ENCODE results near the gene ZMYND19. TPM values are rescaled to one million over a fixed set of nuclear protein-coding genes. Genes with fewer than 3 reads are reported as not detected.

Gene ZMYND19
- total RNA-seq, 2 donors from 2014 or later: 6.6 to 8.8 TPM

GRCh38 chr9:137619240-137620047, 29.1 kb upstream of the ZMYND19 start:
- intact Hi-C loops (cut with DNase I): no loop called here
- H3K27ac ChIP-seq: peak overlapping the region; percentile 64 to 85 (median 74)

DNA sequence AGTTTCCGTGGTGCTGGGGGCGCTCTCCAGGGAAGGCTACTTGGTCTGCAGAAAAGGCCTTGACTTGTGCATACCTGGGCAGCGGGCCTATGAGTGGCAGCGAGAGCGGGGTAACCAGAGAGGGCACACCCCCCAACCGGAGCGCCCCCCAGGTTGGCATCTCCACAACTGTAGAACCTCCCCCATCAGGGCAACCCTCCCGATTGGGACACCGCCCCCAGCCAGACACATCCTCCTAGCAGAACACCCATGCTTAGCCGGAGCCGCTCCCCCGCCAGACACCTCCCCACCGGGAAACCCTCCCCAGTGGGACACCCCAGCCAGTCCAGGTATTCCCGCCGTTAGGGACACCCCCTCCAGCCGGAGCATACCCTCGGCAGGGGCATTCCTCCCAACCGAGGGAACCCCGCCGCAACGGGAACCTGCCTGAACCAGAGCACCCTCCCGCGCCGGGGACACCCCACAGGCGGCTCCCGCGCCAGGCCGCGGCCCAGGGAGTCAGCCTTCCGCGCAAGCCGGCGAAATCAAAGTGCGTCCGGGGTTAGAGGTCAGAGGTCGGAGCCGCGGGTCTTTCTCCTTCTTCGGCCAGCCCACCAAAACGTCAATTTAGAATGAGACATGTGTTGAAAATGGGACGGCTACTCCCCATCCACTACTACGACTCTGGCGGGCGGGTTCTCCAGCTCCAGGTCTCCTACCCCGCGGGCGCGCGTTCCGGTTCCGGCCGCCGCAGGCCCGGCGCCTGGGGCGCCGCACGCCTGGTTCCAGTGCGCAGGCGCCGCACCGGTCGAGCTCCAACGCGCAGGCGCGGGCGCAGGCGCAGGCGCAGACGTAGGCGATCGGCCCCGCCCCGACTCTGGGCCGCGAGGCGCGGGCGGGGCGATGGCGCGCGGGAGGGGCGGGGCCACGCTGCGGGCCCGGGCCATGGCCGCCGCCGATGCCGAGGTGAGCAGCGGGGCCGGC, 28.1 kb upstream of the ZMYND19 start, which contains the start of gene EHMT1:
EHMT1 (plus strand) TSS at position 901 of the 963 bp plus-strand sequence; CDS start at position 925, 24 bp downstream.
- ATAC-seq (peak; percentile 95), DNase-seq (peak; percentile 84 to 91 (median 88))
- Histone ChIP-seq H3K27ac (peak within 1 kb of the TSS; percentile 75 to 96 (median 92)), H3K4me3 (peak within 1 kb of the TSS; percentile 57 to 82), H3K36me3 (replicated peaks in 1 of 2; ENCODE audit: insufficient read depth in 1 of 2, low read depth in 2 of 2) (peaks cover 0 to 9% of the 10 kb centered on the region in 2 donors), H3K4me1 (peaks cover 39% of the 10 kb centered on the region), H3K27me3 (no peaks in the 10 kb centered on the region), H3K9me3 (no peaks in the 10 kb centered on the region)
- TF ChIP-seq, protein P1, sequence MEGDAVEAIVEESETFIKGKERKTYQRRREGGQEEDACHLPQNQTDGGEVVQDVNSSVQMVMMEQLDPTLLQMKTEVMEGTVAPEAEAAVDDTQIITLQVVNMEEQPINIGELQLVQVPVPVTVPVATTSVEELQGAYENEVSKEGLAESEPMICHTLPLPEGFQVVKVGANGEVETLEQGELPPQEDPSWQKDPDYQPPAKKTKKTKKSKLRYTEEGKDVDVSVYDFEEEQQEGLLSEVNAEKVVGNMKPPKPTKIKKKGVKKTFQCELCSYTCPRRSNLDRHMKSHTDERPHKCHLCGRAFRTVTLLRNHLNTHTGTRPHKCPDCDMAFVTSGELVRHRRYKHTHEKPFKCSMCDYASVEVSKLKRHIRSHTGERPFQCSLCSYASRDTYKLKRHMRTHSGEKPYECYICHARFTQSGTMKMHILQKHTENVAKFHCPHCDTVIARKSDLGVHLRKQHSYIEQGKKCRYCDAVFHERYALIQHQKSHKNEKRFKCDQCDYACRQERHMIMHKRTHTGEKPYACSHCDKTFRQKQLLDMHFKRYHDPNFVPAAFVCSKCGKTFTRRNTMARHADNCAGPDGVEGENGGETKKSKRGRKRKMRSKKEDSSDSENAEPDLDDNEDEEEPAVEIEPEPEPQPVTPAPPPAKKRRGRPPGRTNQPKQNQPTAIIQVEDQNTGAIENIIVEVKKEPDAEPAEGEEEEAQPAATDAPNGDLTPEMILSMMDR (IDR thresholded peaks at IDR 0.05): peak in 1 of 7 experiments; percentile 15
- peak; percentile 36 to 72 (median 69) for TF ChIP-seq POLR2A (IDR thresholded peaks at IDR 0.05)
- intact Hi-C loops (cut with DNase I): no loop called here
- WGBS, 2 donors: 0 to 1% methylated on average over 1 to 53 of the region's 94 CpGs

More at GRCh38 chr9:137619240-137620047, 29.1 kb upstream of the ZMYND19 start:
- ATAC-seq (peak; percentile 1), DNase-seq (peak in 3 of 4 donors; percentile 35 to 46 (median 44))
- peaks cover 0 to 4% of the 10 kb centered on the region in 2 donors for H3K36me3 ChIP-seq (replicated peaks in 1 of 2; ENCODE audit: insufficient read depth in 1 of 2, low read depth in 2 of 2)
- peak overlapping the region; percentile 31 to 53 for H3K4me3 ChIP-seq
- H3K27me3 ChIP-seq: no peaks in the 10 kb centered on the region
- H3K9me3 ChIP-seq: no peaks in the 10 kb centered on the region
- 1% methylated on average over 14 to 39 of the region's 58 CpGs for WGBS, 2 donors
- peaks cover 30% of the 10 kb centered on the region for H3K4me1 ChIP-seq
- TF ChIP-seq, protein P1 (IDR thresholded peaks at IDR 0.05): no peak
- peak in 1 of 3 donors; percentile 18 for TF ChIP-seq POLR2A (IDR thresholded peaks at IDR 0.05)

GRCh38 chr9:137615387-137615871, 25.1 kb upstream of the ZMYND19 start:
- Histone ChIP-seq H3K4me3 (no peak overlapping the region), H3K27me3 (no peaks in the 10 kb centered on the region), H3K4me1 (peaks cover 62% of the 10 kb centered on the region), H3K36me3 (replicated peaks in 1 of 2; ENCODE audit: insufficient read depth in 1 of 2, low read depth in 2 of 2) (peaks cover 0 to 9% of the 10 kb centered on the region in 2 donors), H3K9me3 (no peaks in the 10 kb centered on the region), H3K27ac (peak overlapping the region in 2 of 4 donors; percentile 44 to 88)
- DNase-seq: peak in 1 of 4 donors; percentile 27
- TF ChIP-seq, protein P1 (IDR thresholded peaks at IDR 0.05): no peak
- WGBS, 2 donors: 40% methylated on average over 1 to 19 of the region's 19 CpGs
- intact Hi-C loops (cut with DNase I): no loop called here
- ATAC-seq: no peak

DNA sequence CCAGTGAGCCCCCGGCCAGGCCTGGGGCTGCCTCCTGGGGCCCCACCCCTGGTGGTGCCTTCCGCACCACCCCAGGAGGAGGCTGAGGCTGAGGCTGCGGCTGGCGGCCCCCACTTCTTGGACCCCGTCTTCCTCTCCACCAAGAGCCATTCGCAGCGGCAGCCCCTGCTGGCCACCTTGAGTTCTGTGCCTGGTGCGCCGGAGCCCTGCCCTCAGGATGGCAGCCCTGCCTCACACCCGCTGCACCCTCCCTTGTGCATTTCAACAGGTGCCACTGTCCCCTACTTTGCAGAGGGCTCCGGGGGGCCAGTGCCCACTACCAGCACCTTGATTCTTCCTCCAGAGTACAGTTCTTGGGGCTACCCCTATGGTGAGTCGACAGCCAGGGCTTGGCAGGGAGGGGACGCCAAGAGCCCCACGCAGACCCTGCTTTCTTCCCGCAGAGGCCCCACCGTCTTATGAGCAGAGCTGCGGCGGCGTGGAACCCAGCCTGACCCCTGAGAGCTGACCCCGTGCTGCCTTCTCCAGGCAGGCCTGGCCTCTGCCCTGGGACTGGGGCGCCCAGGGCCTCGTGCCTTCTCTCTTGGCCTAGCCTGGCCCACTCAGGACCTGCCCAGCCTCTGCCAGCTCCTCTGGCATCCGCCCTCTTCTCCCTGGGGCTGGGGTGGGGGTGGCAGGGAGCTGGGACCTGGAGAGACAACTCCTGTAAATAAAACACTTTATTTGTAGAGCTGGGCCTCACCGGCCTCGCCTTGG, 24.5 kb upstream of the ZMYND19 start:
- H3K27me3 ChIP-seq: no peaks in the 10 kb centered on the region
- ATAC-seq (no peak), DNase-seq (peak in 1 of 4 donors; percentile 39)
- H3K9me3 ChIP-seq: no peaks in the 10 kb centered on the region
- intact Hi-C loops (cut with DNase I): no loop called here
- peak overlapping the region in 2 of 4 donors; percentile 44 to 88 for H3K27ac ChIP-seq
- 84 to 92% methylated on average over 11 to 18 of the region's 25 CpGs for WGBS, 2 donors
- no peak for TF ChIP-seq POLR2A (IDR thresholded peaks at IDR 0.05)
- TF ChIP-seq, protein P1 (IDR thresholded peaks at IDR 0.05): no peak
- no peak overlapping the region for H3K4me3 ChIP-seq
- H3K36me3 ChIP-seq (replicated peaks in 1 of 2; ENCODE audit: insufficient read depth in 1 of 2, low read depth in 2 of 2): peaks cover 0 to 9% of the 10 kb centered on the region in 2 donors
- H3K4me1 ChIP-seq: peaks cover 63% of the 10 kb centered on the region
